ENCODE data around the gene WDFY2.

The WDFY2 gene

DNA sequence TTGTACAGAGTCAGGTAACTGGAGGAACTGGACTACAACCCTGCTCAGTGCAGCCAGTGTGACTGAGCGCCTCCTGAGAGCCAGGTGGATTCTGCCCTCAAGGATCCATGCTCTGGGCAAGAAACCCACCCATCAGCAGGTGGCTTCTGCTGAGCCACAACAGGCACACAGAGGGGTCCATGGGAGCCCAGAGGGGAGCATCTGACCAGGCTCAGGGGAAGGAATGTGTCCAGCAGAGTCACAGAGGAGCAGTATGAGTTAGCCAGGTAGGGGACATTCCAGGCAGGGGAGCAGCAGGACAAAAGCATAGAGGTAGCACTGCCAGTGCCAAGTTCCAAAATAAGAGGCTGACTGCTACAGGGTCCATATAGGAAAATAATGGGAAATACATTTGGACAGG lies 199.8 kb downstream of the WDFY2 start:
- WGBS (ENCODE audit: extremely low coverage, insufficient coverage, insufficient read length): no CpG with 5 or more reads among the region's 1 CpG
- Histone ChIP-seq H3K4me1 (ENCODE audit: control insufficient read depth in 1 of 2, insufficient read depth in 2 of 2, low read length in 2 of 2) (no peaks in the 10 kb centered on the region), H3K4me3 (ENCODE audit: low read depth, low read length) (no peak overlapping the region), H3K27ac (ENCODE audit: low read depth, low read length) (no peak overlapping the region), H3K36me3 (ENCODE audit: control insufficient read depth in 1 of 2, insufficient read depth in 2 of 2, low read length in 2 of 2) (no peaks in the 10 kb centered on the region), H3K9me3 (ENCODE audit: insufficient read depth, low read depth, low read length) (no peaks in the 10 kb centered on the region), H4K8ac (ENCODE audit: low read depth, low read length) (no peak overlapping the region), H4K91ac (ENCODE audit: low read depth, low read length) (no peak overlapping the region), H2AK5ac (ENCODE audit: low read length) (no peak overlapping the region), H2BK12ac (ENCODE audit: low read length) (no peak overlapping the region), H3K18ac (ENCODE audit: low read length) (no peak overlapping the region), H3K79me1 (ENCODE audit: low read length) (no peaks in the 10 kb centered on the region), H3K27me3 (ENCODE audit: insufficient read depth, low read length) (no peaks in the 10 kb centered on the region), H3K23ac (ENCODE audit: low read length) (no peak overlapping the region), H3K9ac (ENCODE audit: low read length) (no peak overlapping the region), H4K12ac (ENCODE audit: low read depth, low read length) (no peak overlapping the region), H3K4me2 (ENCODE audit: low read length) (no peak overlapping the region), H2AFZ (ENCODE audit: insufficient read depth, low read length, poor library complexity) (no peak overlapping the region), H3K4ac (ENCODE audit: low read depth, low read length) (no peak overlapping the region), H2BK120ac (ENCODE audit: insufficient read depth, low read length, poor library complexity) (no peak overlapping the region), H2BK5ac (ENCODE audit: low read depth, low read length, poor library complexity) (no peak overlapping the region), H3K79me2 (ENCODE audit: control insufficient read depth, insufficient read depth, low read length, poor library complexity) (no peaks in the 10 kb centered on the region), H3K14ac (ENCODE audit: low read length) (no peak overlapping the region)
- no peak for DNase-seq

DNA sequence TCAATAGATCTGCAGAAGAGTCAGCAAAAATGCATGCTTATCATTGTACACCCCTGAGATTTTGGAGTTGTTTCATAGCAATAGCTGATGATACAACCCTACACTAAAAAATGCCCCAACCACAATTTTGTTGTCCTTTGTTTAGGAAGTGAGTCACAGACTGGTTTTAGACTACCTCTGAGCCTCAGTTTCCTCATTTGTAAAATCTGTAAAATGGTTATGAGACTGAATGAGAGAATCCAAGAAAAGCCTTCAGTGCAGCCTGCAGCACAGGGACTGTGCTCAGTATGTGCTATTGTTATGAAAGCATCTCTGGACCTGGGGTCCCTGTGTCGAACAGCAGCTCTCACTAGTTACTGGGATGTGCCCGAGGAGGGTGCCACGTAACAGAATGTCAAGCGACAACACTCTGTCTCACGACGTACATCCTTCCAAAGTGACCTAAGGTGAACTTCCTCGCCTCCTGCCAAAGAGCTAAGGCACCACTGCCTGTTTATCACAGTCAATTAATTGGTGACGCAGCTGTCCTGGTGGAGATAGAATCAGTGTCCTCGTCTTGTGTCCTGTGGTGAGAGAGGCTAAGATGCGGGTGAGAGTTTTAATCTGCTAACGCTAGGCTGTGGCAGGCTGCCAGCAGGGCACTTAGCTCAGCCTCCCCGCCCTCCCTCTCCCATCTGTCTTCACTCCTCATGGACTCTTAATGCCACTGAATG lies 201.6 kb downstream of the WDFY2 start:
- Histone ChIP-seq H2BK5ac (ENCODE audit: low read depth, low read length, poor library complexity) (no peak overlapping the region), H3K4me2 (ENCODE audit: low read length) (no peak overlapping the region)
- no CpG with 5 or more reads among the region's 12 CpGs for WGBS (ENCODE audit: extremely low coverage, insufficient coverage, insufficient read length)

GRCh38 chr13:51786425-51787265 lies 202.4 kb downstream of the WDFY2 start:
- WGBS (ENCODE audit: extremely low coverage, insufficient coverage, insufficient read length): no CpG with 5 or more reads among the region's 10 CpGs
- Histone ChIP-seq H3K27me3 (ENCODE audit: insufficient read depth, low read length) (no peaks in the 10 kb centered on the region), H2AK5ac (ENCODE audit: low read length) (no peak overlapping the region), H3K4me3 (ENCODE audit: low read depth, low read length) (no peak overlapping the region), H2BK5ac (ENCODE audit: low read depth, low read length, poor library complexity) (no peak overlapping the region), H3K23ac (ENCODE audit: low read length) (no peak overlapping the region), H3K27ac (ENCODE audit: low read depth, low read length) (no peak overlapping the region), H4K12ac (ENCODE audit: low read depth, low read length) (no peak overlapping the region), H2BK12ac (ENCODE audit: low read length) (no peak overlapping the region), H3K18ac (ENCODE audit: low read length) (no peak overlapping the region), H3K79me2 (ENCODE audit: control insufficient read depth, insufficient read depth, low read length, poor library complexity) (no peaks in the 10 kb centered on the region), H3K79me1 (ENCODE audit: low read length) (no peaks in the 10 kb centered on the region), H3K4ac (ENCODE audit: low read depth, low read length) (no peak overlapping the region), H3K9ac (ENCODE audit: low read length) (no peak overlapping the region), H2BK120ac (ENCODE audit: insufficient read depth, low read length, poor library complexity) (no peak overlapping the region), H3K14ac (ENCODE audit: low read length) (no peak overlapping the region), H4K8ac (ENCODE audit: low read depth, low read length) (no peak overlapping the region), H3K4me1 (ENCODE audit: control insufficient read depth in 1 of 2, insufficient read depth in 2 of 2, low read length in 2 of 2) (no peaks in the 10 kb centered on the region), H3K4me2 (ENCODE audit: low read length) (no peak overlapping the region), H3K36me3 (ENCODE audit: control insufficient read depth in 1 of 2, insufficient read depth in 2 of 2, low read length in 2 of 2) (no peaks in the 10 kb centered on the region), H3K9me3 (ENCODE audit: insufficient read depth, low read depth, low read length) (no peaks in the 10 kb centered on the region), H2AFZ (ENCODE audit: insufficient read depth, low read length, poor library complexity) (no peak overlapping the region), H4K91ac (ENCODE audit: low read depth, low read length) (no peak overlapping the region)
- DNase-seq: no peak

More for the DNA sequence above, 201.6 kb downstream of the WDFY2 start:
- Histone ChIP-seq H3K4me1 (ENCODE audit: control insufficient read depth in 1 of 2, insufficient read depth in 2 of 2, low read length in 2 of 2) (no peaks in the 10 kb centered on the region), H3K9ac (ENCODE audit: low read length) (no peak overlapping the region), H3K27ac (ENCODE audit: low read depth, low read length) (no peak overlapping the region), H3K14ac (ENCODE audit: low read length) (no peak overlapping the region), H3K27me3 (ENCODE audit: insufficient read depth, low read length) (no peaks in the 10 kb centered on the region), H2BK12ac (ENCODE audit: low read length) (no peak overlapping the region), H2AFZ (ENCODE audit: insufficient read depth, low read length, poor library complexity) (no peak overlapping the region), H3K23ac (ENCODE audit: low read length) (no peak overlapping the region), H3K4me3 (ENCODE audit: low read depth, low read length) (no peak overlapping the region), H3K79me2 (ENCODE audit: control insufficient read depth, insufficient read depth, low read length, poor library complexity) (no peaks in the 10 kb centered on the region), H3K18ac (ENCODE audit: low read length) (no peak overlapping the region), H3K9me3 (ENCODE audit: insufficient read depth, low read depth, low read length) (no peaks in the 10 kb centered on the region), H2AK5ac (ENCODE audit: low read length) (no peak overlapping the region), H3K79me1 (ENCODE audit: low read length) (no peaks in the 10 kb centered on the region), H4K91ac (ENCODE audit: low read depth, low read length) (no peak overlapping the region), H4K8ac (ENCODE audit: low read depth, low read length) (no peak overlapping the region), H4K12ac (ENCODE audit: low read depth, low read length) (no peak overlapping the region), H2BK120ac (ENCODE audit: insufficient read depth, low read length, poor library complexity) (no peak overlapping the region), H3K4ac (ENCODE audit: low read depth, low read length) (no peak overlapping the region), H3K36me3 (ENCODE audit: control insufficient read depth in 1 of 2, insufficient read depth in 2 of 2, low read length in 2 of 2) (no peaks in the 10 kb centered on the region)
- peak; percentile 20 to 49 for DNase-seq

DNA sequence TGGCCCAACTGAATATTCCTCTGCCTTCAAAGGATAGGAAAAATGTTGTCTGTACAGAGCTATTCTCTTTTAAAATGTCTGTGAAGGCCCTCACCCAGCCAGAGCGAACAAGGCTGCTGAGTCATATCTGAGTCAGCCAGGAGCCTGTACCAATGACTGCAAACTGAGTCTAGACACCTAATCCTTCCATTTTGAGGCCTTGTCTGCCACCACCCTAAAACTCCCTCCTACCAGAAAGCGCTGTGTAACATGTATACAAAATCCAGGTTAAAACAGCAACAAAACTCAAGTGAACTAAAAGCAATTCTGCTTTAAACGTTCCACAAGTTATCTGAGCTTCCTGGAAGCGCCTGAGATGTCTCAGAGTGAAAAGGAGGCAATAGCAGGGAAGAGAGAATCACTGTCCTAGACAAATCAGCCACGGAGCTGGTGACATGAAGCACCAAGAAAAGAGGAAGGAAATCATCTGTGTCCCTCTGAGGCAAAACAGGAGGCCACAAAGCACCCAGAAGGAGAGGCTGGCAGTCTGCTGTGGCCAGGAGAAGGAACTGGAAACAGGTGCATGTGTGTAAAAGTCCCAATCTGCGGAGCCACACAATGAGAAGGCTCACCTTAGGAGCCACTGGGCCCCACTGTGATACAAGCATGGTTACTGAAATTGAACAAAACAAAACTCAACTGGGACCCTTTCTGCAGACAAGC lies 209.5 kb downstream of the WDFY2 start:
- no peak overlapping the region for H3K14ac ChIP-seq (ENCODE audit: low read length)
- no peak overlapping the region for H3K4me3 ChIP-seq (ENCODE audit: low read depth, low read length)
- WGBS (ENCODE audit: extremely low coverage, insufficient coverage, insufficient read length): no CpG with 5 or more reads among the region's 6 CpGs
- H4K12ac ChIP-seq (ENCODE audit: low read depth, low read length): no peak overlapping the region
- H2BK12ac ChIP-seq (ENCODE audit: low read length): peak overlapping the region; percentile 37
- H2BK120ac ChIP-seq (ENCODE audit: insufficient read depth, low read length, poor library complexity): peak overlapping the region; percentile 56
- no peaks in the 10 kb centered on the region for H3K27me3 ChIP-seq (ENCODE audit: insufficient read depth, low read length)
- H3K9ac ChIP-seq (ENCODE audit: low read length): no peak overlapping the region
- H2AFZ ChIP-seq (ENCODE audit: insufficient read depth, low read length, poor library complexity): peak overlapping the region; percentile 5
- no peak overlapping the region for H2BK5ac ChIP-seq (ENCODE audit: low read depth, low read length, poor library complexity)
- no peaks in the 10 kb centered on the region for H3K9me3 ChIP-seq (ENCODE audit: insufficient read depth, low read depth, low read length)
- peak; percentile 61 to 77 for DNase-seq
- H3K79me1 ChIP-seq (ENCODE audit: low read length): peaks cover 3% of the 10 kb centered on the region
- H3K23ac ChIP-seq (ENCODE audit: low read length): no peak overlapping the region
- peaks cover 2 to 11% of the 10 kb centered on the region in 2 experiments for H3K4me1 ChIP-seq (ENCODE audit: control insufficient read depth in 1 of 2, insufficient read depth in 2 of 2, low read length in 2 of 2)
- no peak overlapping the region for H3K18ac ChIP-seq (ENCODE audit: low read length)
- H3K36me3 ChIP-seq (ENCODE audit: control insufficient read depth in 1 of 2, insufficient read depth in 2 of 2, low read length in 2 of 2): peaks cover 0 to 2% of the 10 kb centered on the region in 2 experiments
- no peaks in the 10 kb centered on the region for H3K79me2 ChIP-seq (ENCODE audit: control insufficient read depth, insufficient read depth, low read length, poor library complexity)
- peak overlapping the region; percentile 79 for H2AK5ac ChIP-seq (ENCODE audit: low read length)
- H3K4me2 ChIP-seq (ENCODE audit: low read length): no peak overlapping the region
- peak overlapping the region; percentile 37 for H4K8ac ChIP-seq (ENCODE audit: low read depth, low read length)
- peak overlapping the region; percentile 67 for H4K91ac ChIP-seq (ENCODE audit: low read depth, low read length)
- peak overlapping the region; percentile 46 for H3K27ac ChIP-seq (ENCODE audit: low read depth, low read length)
- no peak overlapping the region for H3K4ac ChIP-seq (ENCODE audit: low read depth, low read length)

All from trophoblast cell (in vitro differentiated cells and primary cell).